A549 treated with CpdA at 1 μM for 4 hours (cell line): ENCODE measurements around the gene FMNL3. TPM values are rescaled to one million over a fixed set of nuclear protein-coding genes. Genes with fewer than 3 reads are reported as not detected.

Source experiments
- total RNA-seq: library from RNA; stranded (reverse); fragments of 200-300 nt; extraction: Qiagen RNA extraction; gene quantifications from 5 replicates; pipeline ENCODE4 v1.2.3, GENCODE V29; 2022; ENCODE audit warnings: low read depth

Gene FMNL3, protein sequence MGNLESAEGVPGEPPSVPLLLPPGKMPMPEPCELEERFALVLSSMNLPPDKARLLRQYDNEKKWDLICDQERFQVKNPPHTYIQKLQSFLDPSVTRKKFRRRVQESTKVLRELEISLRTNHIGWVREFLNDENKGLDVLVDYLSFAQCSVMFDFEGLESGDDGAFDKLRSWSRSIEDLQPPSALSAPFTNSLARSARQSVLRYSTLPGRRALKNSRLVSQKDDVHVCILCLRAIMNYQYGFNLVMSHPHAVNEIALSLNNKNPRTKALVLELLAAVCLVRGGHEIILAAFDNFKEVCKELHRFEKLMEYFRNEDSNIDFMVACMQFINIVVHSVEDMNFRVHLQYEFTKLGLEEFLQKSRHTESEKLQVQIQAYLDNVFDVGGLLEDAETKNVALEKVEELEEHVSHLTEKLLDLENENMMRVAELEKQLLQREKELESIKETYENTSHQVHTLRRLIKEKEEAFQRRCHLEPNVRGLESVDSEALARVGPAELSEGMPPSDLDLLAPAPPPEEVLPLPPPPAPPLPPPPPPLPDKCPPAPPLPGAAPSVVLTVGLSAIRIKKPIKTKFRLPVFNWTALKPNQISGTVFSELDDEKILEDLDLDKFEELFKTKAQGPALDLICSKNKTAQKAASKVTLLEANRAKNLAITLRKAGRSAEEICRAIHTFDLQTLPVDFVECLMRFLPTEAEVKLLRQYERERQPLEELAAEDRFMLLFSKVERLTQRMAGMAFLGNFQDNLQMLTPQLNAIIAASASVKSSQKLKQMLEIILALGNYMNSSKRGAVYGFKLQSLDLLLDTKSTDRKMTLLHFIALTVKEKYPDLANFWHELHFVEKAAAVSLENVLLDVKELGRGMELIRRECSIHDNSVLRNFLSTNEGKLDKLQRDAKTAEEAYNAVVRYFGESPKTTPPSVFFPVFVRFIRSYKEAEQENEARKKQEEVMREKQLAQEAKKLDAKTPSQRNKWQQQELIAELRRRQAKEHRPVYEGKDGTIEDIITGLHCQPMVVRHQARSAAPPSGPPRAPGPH
- total RNA-seq: 1.6 to 2.2 TPM (median 1.9 TPM) in 5 replicates

DNA sequence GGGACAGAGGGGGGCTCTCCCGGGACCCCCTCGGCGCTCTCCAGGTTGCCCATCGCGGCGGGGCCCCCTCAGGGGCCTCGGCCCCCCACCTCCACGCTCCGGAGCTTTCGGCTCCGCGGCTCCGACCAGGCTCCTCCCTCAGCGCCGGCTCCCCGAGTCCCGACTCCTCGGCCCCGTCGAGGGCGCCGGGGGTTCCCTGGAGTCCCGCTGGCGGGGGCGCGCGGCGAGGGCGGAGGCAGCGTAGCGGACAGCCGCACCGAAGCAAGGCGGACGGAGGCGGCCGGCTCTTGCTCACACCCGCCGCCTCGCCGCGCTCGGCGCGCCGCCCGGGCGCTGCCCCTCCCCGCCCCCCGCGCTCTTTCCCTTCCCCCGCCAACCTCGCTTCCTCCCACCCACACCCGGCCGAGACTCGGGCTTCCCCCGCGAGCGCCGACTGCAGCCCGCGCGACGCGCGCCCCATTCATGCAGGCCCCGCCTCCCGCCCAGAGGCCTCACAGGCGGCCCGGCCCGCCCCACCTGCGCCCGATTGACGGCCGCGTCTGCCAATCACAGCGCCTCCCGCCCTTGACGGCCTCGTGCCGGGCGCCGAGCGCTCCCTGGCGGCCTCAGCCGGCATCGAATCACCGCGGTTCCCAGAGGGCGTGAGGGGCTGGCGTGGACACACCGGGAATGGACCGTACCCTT lies at the start of gene FMNL3:
TSS of gene FMNL3 (minus strand) at position 278 of the 684 bp plus-strand sequence. CDS start at position 53, 225 bp downstream.

DNA sequence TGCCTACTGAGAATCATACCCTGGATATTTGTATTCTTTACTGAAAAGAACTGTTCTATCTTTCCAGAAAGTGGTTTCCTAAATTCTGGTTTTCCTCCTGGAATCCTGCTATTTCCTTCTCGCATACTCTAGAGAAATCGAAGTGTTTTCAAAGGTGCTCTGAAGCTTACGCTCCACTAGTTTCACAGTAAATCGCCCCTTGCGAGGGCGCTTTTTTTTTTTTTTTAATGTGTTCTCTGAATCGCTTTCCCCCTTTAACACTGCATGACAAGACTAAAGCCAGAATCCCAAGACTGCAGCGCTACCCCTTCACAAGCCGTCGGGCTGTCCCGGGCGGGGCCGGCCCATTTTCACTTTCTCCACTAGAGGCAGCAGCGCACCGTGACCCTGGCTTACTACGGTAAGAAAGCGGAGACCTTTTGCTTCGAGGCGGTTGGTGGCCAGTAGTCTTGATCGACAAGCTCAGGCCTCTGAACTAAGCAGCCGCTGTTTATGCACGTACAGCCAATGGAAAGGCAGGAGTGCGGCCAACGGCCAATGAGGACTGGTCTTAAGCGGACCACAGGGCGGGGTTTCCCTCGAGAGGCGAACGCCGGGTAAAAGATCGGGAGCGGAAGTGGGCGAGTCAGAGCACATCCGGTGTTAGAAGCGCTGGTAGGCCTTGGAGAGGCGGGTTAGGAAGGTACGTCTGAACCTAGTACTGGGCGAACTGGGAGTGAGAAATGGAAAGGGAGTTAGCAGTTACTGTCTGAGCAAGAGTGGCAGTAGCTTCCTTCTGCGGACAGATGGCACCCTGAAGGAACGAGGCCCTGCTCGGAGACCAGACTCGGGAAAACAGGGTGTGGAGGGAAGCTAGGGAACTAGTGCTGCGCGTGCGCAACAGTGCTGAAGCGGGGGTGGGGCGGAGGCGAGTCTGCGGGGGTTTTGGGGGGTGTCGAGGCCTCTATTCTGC lies 34.0 kb upstream of the FMNL3 start, which contains the start of gene TMBIM6:
TSS of gene TMBIM6 (plus strand) at position 628 of the 952 bp plus-strand sequence. CDS start 10,937 bp downstream, outside the sequence.

GRCh38 chr12:49623142-49623904 lies 83.9 kb downstream of the FMNL3 start, which contains the start of gene PRPF40B:
Gene PRPF40B (plus strand): TSS chr12:49623561. CDS start chr12:49623591, 30 bp downstream.

DNA sequence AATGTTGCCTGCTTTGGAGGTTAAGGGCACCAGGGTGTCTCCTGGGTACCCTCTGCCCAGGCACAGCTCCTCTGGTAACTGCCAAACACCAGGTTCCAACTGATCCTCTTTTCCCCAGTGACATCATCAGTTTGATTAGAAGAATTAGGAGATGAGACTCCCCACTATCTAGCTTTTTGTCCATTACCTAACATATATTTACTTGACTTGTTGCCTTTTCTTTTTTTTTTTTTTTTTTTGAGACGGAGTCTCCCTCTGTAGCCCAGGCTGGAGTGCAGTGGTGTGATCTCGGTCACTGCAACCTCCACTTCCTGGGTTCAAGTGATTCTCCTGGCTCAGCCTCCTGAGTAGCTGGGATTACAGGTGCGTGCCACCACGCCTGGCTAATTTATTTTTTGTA lies 101.7 kb downstream of the FMNL3 start, which contains the start of gene FAM186B:
TSS of gene FAM186B (minus strand) at position 101 of the 400 bp plus-strand sequence. CDS start 162 bp downstream, outside the sequence.

Other genes starting within 250 kb of the FMNL3 start
- 2.4 to 3.0 TPM (median 2.9 TPM) in 5 replicates for gene KCNH3, start 168.4 kb downstream of the FMNL3 start, total RNA-seq
- gene MCRS1, start 139.3 kb downstream of the FMNL3 start, total RNA-seq: 63.9 to 69.1 TPM (median 67.7 TPM) in 5 replicates
- gene FAM186B, start 101.8 kb downstream of the FMNL3 start, total RNA-seq: 0.08 to 0.15 TPM (median 0.11 TPM) in 5 replicates
- 5.9 to 8.7 TPM (median 7.3 TPM) in 5 replicates for gene PRPF40B, start 83.8 kb downstream of the FMNL3 start, total RNA-seq
- gene TMBIM6, start 34.2 kb upstream of the FMNL3 start, total RNA-seq: 404 to 512 TPM (median 480 TPM) in 5 replicates
- 6.8 to 9.0 TPM (median 7.6 TPM) in 5 replicates for gene NCKAP5L, start 121.0 kb upstream of the FMNL3 start, total RNA-seq
- gene BCDIN3D, start 135.7 kb upstream of the FMNL3 start, total RNA-seq: 4.7 to 5.1 TPM (median 4.7 TPM) in 5 replicates
- 0.06 to 0.14 TPM in 2 of 5 replicates, not detected in the others for gene FAIM2, start 196.5 kb upstream of the FMNL3 start, total RNA-seq
- not detected in 5 replicates for gene AQP2, start 243.3 kb upstream of the FMNL3 start, total RNA-seq